DOHH2 (cell line): ENCODE results near the gene CBFA2T3.

Experiments
- CTCF ChIP-seq: fragments of 200-600 bp; sonication (generic); IDR thresholded peaks from one replicate; pipeline ENCODE4 v1.5.1; 2014; ENCODE audit warnings: antibody characterized with exemption, mild to moderate bottlenecking, low read depth, low read length; ENCODE audit not compliant: poor library complexity, severe bottlenecking
- EZH2phosphoT487 ChIP-seq: fragments of 200-600 bp; sonication (generic); IDR thresholded peaks from 2 replicates; pipeline ENCODE4 v1.6.1; 2017; ENCODE audit warnings: borderline replicate concordance, mild to moderate bottlenecking, antibody characterized with exemption, low read length, moderate library complexity, mixed read lengths

DNA sequence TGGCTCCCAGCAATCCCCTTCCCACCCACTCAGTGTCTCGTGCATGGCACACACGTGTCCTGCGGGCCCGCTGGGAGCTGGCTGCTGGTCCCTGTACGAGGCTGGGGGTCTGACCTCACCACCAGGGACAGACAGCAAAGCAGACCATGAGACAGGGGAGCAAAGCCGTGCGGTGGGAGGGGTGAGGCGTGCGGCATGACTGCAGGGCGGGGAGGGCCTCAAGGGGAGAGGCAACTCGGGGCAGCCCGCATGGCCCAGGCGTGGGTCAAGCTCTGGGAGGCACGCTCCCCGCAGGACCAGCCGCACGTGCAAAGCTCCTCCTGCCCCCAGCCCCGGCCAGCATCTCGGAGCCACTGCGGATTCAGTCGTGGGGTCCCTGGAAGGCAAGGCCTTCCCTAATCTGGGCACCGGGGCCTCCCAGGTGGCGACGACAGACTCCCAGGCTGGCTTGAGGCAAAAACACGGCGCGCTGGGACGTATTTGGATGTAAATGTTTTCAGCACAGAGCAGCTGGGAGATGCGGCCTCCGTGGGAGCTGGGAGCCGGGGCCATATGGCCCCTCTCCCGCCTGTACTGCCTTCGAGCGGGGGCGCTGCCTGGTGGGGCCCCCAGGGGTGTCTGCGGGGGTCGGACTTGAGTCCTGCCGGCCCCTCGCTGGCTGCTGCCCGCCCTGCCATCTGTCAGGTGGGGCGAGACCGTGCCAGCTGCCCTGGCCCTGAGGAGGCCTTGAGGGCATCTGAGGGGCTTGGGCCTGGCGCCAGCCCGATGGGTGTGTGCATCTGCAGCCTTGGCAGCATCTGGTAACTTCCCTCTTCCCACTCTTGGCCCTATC, 12.2 kb upstream of the CBFA2T3 start:
- no peak for TF ChIP-seq CTCF
- no peak for TF ChIP-seq EZH2phosphoT487
